Measurements from ENCODE around the gene ANGPTL4.

- TF ChIP-seq CTCF (IDR thresholded peaks at IDR 0.05) (no peak), POLR2A (IDR thresholded peaks at IDR 0.05) (no peak)
These were observed 27.5 kb downstream of the ANGPTL4 start for GRCh38 chr19:8391198-8392016.
